ENCODE measurements around the gene ACOT11. TPM values are rescaled to one million over a fixed set of nuclear protein-coding genes. Genes with fewer than 3 reads are reported as not detected.
"Not testable (repeated sequence)": the region's sequence is repeated elsewhere in the genome, so short reads cannot be mapped to it uniquely, and the experiment has no call there.

The ACOT11 gene
- total RNA-seq, 1 donor from 2014 or later: 3.4 TPM

- no peak for TF ChIP-seq CTCF (IDR thresholded peaks at IDR 0.05; ENCODE audit: insufficient read depth, low read length, severe bottlenecking)
- no peak overlapping the region for H3K4me3 ChIP-seq (ENCODE audit: low read depth, low read length)
- FAIRE-seq (no peak), DNase-seq (ENCODE audit: low read depth) (no peak)
- H3K36me3 ChIP-seq (ENCODE audit: control insufficient read depth, insufficient read depth, low read length): no peaks in the 10 kb centered on the region
- H3K27me3 ChIP-seq (ENCODE audit: control insufficient read depth, insufficient read depth, low read length): no peaks in the 10 kb centered on the region
Measured at GRCh38 chr1:54619749-54620148, 71.7 kb downstream of the ACOT11 start.

DNA sequence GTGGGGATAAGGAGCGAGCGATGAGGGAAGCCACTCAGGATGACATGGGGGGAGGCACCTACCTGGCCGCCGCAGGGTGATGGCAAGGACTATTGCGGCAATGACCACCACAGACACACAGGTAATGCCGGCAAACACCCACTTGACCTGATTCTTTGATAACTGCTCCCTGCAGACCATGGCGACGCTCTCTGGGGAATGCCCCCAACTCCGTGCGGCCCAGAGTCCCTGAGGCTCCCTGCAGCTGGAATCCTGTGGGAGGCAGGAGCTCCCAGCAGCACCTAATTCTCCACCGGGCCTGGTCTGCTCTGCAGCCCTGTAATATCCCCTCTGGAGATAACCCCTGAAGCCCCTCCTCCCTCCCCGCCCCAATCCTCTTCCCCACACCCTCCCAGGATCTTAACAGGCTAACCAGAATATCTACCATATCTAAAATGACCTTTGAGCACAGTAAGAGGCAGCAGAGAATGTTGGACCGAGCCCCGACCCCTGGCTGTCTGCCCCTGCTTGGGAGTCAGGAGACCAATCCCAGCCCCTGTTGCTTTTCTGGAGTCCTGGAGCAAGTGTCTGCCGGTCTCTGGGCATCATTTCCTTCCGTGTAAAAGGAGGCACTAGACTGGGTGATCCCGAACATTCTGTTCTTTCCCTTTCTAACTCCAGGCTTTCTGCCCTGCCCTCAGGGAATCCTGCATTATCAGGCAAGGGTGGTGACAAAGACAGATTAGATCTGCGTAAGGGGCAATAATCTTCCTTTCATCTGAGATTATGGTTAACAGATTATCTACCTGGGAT is 75.4 kb downstream of the ACOT11 start, which contains the start of gene FAM151A:
Gene FAM151A, minus strand, starts transcription at position 310 of the 792 bp plus-strand sequence. Its CDS starts 130 bp downstream, at position 180.
- no peaks in the 10 kb centered on the region for H3K36me3 ChIP-seq (ENCODE audit: control insufficient read depth, insufficient read depth, low read length)
- no peak for TF ChIP-seq CTCF (IDR thresholded peaks at IDR 0.05; ENCODE audit: insufficient read depth, low read length, severe bottlenecking)
- DNase-seq (ENCODE audit: low read depth) (no peak), FAIRE-seq (no peak)
- H3K27me3 ChIP-seq (ENCODE audit: control insufficient read depth, insufficient read depth, low read length): no peaks in the 10 kb centered on the region
- no peak within 1 kb of the TSS for H3K4me3 ChIP-seq (ENCODE audit: low read depth, low read length)

DNA sequence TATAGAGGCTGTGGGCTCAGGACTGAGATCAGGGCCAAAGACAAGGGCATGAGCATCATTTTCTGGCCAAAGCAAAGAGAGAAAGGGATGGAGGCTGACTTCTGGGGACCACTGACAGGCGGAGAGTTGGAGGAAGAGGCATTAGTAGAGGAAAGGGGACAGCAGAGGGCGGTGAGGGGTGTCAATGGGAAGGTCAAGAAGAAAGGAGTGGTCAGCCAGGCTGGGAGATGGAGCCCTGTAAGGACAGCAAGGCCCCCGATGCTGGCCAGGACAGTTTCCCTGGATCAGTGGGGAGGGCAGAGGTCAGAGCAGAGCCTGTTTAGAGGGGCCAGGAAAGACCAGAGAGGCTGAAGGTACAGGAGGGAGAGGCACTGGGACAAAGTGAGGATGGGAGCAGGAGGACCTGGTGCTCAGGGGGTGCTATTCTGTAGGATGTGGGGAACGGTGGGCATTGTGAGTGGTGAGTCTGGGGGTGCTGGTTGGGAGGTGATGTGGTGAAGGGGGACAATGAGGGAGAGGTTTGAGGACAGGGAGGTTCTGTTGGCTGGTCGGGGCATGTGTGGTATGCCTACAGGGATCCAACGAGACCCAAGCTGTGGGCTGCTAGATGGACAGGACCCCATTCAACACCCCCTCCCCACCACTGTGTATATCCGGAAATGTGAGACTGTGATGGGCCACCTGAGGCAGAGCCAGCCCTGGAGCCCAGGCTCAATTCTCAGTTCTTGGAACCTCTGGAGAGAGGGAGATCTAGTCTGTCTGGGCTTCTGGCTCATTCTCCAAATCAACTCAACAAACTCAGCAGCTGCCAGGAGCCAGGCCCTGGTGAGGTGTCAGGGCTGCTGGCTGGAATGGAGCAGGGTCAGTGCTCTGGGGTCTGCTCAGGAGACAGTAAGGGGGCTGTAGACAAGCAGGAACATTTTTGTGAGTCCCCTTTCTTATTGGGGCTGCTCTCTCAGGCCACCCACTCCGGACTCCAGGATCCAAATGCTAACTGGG is 76.7 kb downstream of the ACOT11 start:
- H3K4me3 ChIP-seq (ENCODE audit: low read depth, low read length): no peak overlapping the region
- no peaks in the 10 kb centered on the region for H3K27me3 ChIP-seq (ENCODE audit: control insufficient read depth, insufficient read depth, low read length)
- FAIRE-seq (peak; percentile 28), DNase-seq (ENCODE audit: low read depth) (no peak)
- no peaks in the 10 kb centered on the region for H3K36me3 ChIP-seq (ENCODE audit: control insufficient read depth, insufficient read depth, low read length)
- no peak for TF ChIP-seq CTCF (IDR thresholded peaks at IDR 0.05; ENCODE audit: insufficient read depth, low read length, severe bottlenecking)

DNA sequence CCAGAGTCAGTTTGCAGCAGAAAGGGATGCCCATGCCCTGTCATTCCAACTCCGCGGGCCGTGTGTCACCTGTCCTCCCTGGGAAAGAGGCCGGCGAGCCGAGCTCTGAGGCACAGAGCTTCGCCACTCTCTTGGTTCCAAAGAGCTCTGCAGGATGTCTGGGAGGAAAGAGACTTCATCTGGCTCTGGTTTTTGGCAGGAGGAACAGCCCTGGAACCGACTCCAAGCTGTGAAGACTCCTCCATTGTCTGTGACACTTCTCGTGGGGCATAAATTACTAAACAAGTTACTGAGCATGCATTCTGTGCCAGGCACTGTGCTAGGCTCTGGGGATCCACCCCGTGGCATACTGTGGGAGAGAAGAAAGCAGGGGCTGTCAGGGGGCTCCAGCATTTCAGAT is 79.2 kb downstream of the ACOT11 start:
- H3K27me3 ChIP-seq (ENCODE audit: control insufficient read depth, insufficient read depth, low read length): no peaks in the 10 kb centered on the region
- DNase-seq (ENCODE audit: low read depth) (no peak), FAIRE-seq (no peak)
- TF ChIP-seq CTCF (IDR thresholded peaks at IDR 0.05; ENCODE audit: insufficient read depth, low read length, severe bottlenecking): no peak
- H3K36me3 ChIP-seq (ENCODE audit: control insufficient read depth, insufficient read depth, low read length): no peaks in the 10 kb centered on the region
- no peak overlapping the region for H3K4me3 ChIP-seq (ENCODE audit: low read depth, low read length)

- not testable (repeated sequence) for H3K36me3 ChIP-seq (ENCODE audit: control insufficient read depth, insufficient read depth, low read length); FAIRE-seq; H3K4me3 ChIP-seq (ENCODE audit: low read depth, low read length); DNase-seq (ENCODE audit: low read depth); H3K27me3 ChIP-seq (ENCODE audit: control insufficient read depth, insufficient read depth, low read length)
Measured at GRCh38 chr1:54635804-54636203, 87.8 kb downstream of the ACOT11 start.

GRCh38 chr1:54636461-54637446 is 88.7 kb downstream of the ACOT11 start:
- DNase-seq (ENCODE audit: low read depth); FAIRE-seq; H3K36me3 ChIP-seq (ENCODE audit: control insufficient read depth, insufficient read depth, low read length); H3K27me3 ChIP-seq (ENCODE audit: control insufficient read depth, insufficient read depth, low read length); H3K4me3 ChIP-seq (ENCODE audit: low read depth, low read length): not testable (repeated sequence)

All from bronchial epithelial cell (primary cell).